IMR-90 (cell line): ENCODE data around the gene PKNOX1. TPM values are rescaled to one million over a fixed set of nuclear protein-coding genes. Genes with fewer than 3 reads are reported as not detected.
"Not testable (repeated sequence)": the region's sequence is repeated elsewhere in the genome, so short reads cannot be mapped to it uniquely, and the experiment has no call there.

ENCODE experiments used
- ATAC-seq: fragments of 200-7000 bp; cut with Tn5 transposase; 2 replicates; pipeline ENCODE4 v1.9.1; 2020; ENCODE audit warnings: low read depth, mild to moderate bottlenecking, moderate library complexity
- BruUV-seq: library from RNA; stranded (reverse); fragments of 400-500 nt; replicated peaks from 2 replicates; lab custom pipeline; 2021; lab: Mats Ljungman, UMichigan
- CTCF ChIA-PET: fragments of 300-600 bp; formaldehyde crosslinking; extraction: SDS; loops from one replicate; lab custom pipeline; 2021; ENCODE audit warnings: antibody characterized with exemption; lab: Yijun Ruan, JAX
- POLR2A ChIA-PET: fragments of 300-600 bp; sonication (Branson Sonifier 250); formaldehyde crosslinking; loops from one replicate; lab custom pipeline; 2022; ENCODE audit warnings: antibody characterized with exemption; ENCODE audit not compliant: unreplicated experiment; lab: Charles Lee
- DNase-seq: peaks from one replicate; pipeline ENCODE4 v3.0.0; 2013
- H2AFZ ChIP-seq: replicated peaks from 2 replicates; pipeline ENCODE3; 2013; ENCODE audit warnings: low read length, mild to moderate bottlenecking; ENCODE audit not compliant: poor library complexity
- H2AK5ac ChIP-seq: 2 replicates; pipeline ENCODE4 v1.6.1; 2013; ENCODE audit warnings: low read depth, low read length, inconsistent platforms
- H2AK9ac ChIP-seq: replicated peaks from 2 replicates; pipeline ENCODE3; 2013; ENCODE audit warnings: mild to moderate bottlenecking, low read depth, low read length, moderate library complexity; ENCODE audit not compliant: poor library complexity
- H2BK120ac ChIP-seq: 2 replicates; pipeline ENCODE4 v1.6.1; 2013; ENCODE audit warnings: low read depth, low read length, inconsistent platforms
- H2BK15ac ChIP-seq: 3 replicates; pipeline ENCODE4 v1.6.1; 2013; ENCODE audit warnings: low read depth, low read length, inconsistent platforms
- H2BK20ac ChIP-seq: 2 replicates; pipeline ENCODE4 v1.6.1; 2013; ENCODE audit warnings: low read depth, mild to moderate bottlenecking, inconsistent platforms, low read length, moderate library complexity
- H2BK5ac ChIP-seq: 2 replicates; pipeline ENCODE4 v1.6.1; 2013; ENCODE audit warnings: mild to moderate bottlenecking, low read depth, low read length, inconsistent platforms; ENCODE audit not compliant: poor library complexity, severe bottlenecking
- H3K14ac ChIP-seq: replicated peaks from 2 replicates; pipeline ENCODE4 v1.6.1; 2013; ENCODE audit warnings: low read depth, low read length, inconsistent platforms
- H3K18ac ChIP-seq: 2 replicates; pipeline ENCODE4 v1.6.1; 2013; ENCODE audit warnings: low read depth, low read length, control low read depth
- H3K23ac ChIP-seq: 2 replicates; pipeline ENCODE4 v1.6.1; 2013; ENCODE audit warnings: low read depth, low read length, inconsistent platforms
- H3K27ac ChIP-seq: 2 replicates; pipeline ENCODE4 v1.5.1; 2013; ENCODE audit warnings: mild to moderate bottlenecking, control low read depth, low read length; ENCODE audit not compliant: insufficient read depth
- H3K27me3 ChIP-seq: 2 replicates; pipeline ENCODE4 v1.6.1; 2013; ENCODE audit warnings: low read length; ENCODE audit not compliant: control insufficient read depth, insufficient read depth
- H3K36me3 ChIP-seq: 2 replicates; pipeline ENCODE4 v1.6.1; 2013; ENCODE audit warnings: low read length, mixed read lengths; ENCODE audit not compliant: control insufficient read depth, insufficient read depth
- H3K4ac ChIP-seq: 2 replicates; pipeline ENCODE4 v1.6.1; 2013; ENCODE audit warnings: low read depth, low read length, inconsistent platforms
- H3K4me1 ChIP-seq: 2 replicates; pipeline ENCODE4 v1.6.1; 2013; ENCODE audit warnings: low read length, mixed read lengths; ENCODE audit not compliant: control insufficient read depth, insufficient read depth
- H3K4me2 ChIP-seq: 2 replicates; pipeline ENCODE4 v1.6.1; 2013; ENCODE audit warnings: low read depth, mild to moderate bottlenecking, control low read depth, low read length, moderate library complexity
- H3K4me3 ChIP-seq: 2 replicates; pipeline ENCODE4 v1.5.1; 2013; ENCODE audit warnings: low read depth, mild to moderate bottlenecking, control low read depth, low read length, moderate library complexity; ENCODE audit not compliant: insufficient read depth
- H3K56ac ChIP-seq: 2 replicates; pipeline ENCODE4 v1.6.1; 2013; ENCODE audit warnings: low read length, inconsistent platforms; ENCODE audit not compliant: insufficient read depth; ENCODE audit errors: extremely low read depth
- H3K79me1 ChIP-seq, 2 experiments: 2 replicates each; pipeline ENCODE4 v1.6.1; 2013; ENCODE audit warnings: low read length in 2 of 2, inconsistent platforms in 1 of 2, low read depth in 1 of 2
- H3K9ac ChIP-seq: 2 replicates; pipeline ENCODE4 v1.6.1; 2013; ENCODE audit warnings: low read depth, low read length, control low read depth
- H3K9me1 ChIP-seq: 2 replicates; pipeline ENCODE4 v1.6.1; 2013; ENCODE audit warnings: low read length, inconsistent platforms; ENCODE audit not compliant: insufficient read depth
- H3K9me3 ChIP-seq: 2 replicates; pipeline ENCODE4 v1.6.1; 2013; ENCODE audit warnings: low read length; ENCODE audit not compliant: control insufficient read depth, insufficient read depth
- H4K20me1 ChIP-seq: 2 replicates; pipeline ENCODE4 v1.6.1; 2013; ENCODE audit warnings: low read length, inconsistent platforms; ENCODE audit not compliant: insufficient read depth
- H4K5ac ChIP-seq: 2 replicates; pipeline ENCODE4 v1.6.1; 2013; ENCODE audit warnings: mild to moderate bottlenecking, low read depth, low read length, control low read depth
- H4K8ac ChIP-seq, 2 experiments: 2 replicates each; pipeline ENCODE4 v1.6.1; 2013; ENCODE audit warnings: low read depth in 2 of 2, low read length in 2 of 2, control low read depth in 1 of 2, inconsistent platforms in 1 of 2
- H4K91ac ChIP-seq: 2 replicates; pipeline ENCODE4 v1.6.1; 2013; ENCODE audit warnings: low read depth, low read length, inconsistent platforms; ENCODE audit not compliant: insufficient read depth
- WGBS, 2 experiments: methylation state at CpG; one replicate each; pipeline versions ENCODE4 v1.1.5 to v1.1.7; 2013; ENCODE audit warnings: missing lambda C conversion rate in 2 of 2; ENCODE audit not compliant: insufficient read length in 1 of 2; ENCODE audit errors: extremely low coverage in 2 of 2; 5-methylcytosine and 5-hydroxymethylcytosine counted together
- dilution Hi-C: fragments of 300-500 bp; cut with HindIII; formaldehyde crosslinking; loops from one replicate; pipeline ENCODE4 v1.14.3; 2018; ENCODE audit warnings: low sequenced_read_pairs; ENCODE audit not compliant: unreplicated experiment
- in situ Hi-C: fragments of 300-500 bp; cut with MboI; formaldehyde crosslinking; loops from 3 replicates; pipeline ENCODE4 v1.14.3; 2019; ENCODE audit warnings: low sequenced_read_pairs, inconsistent platforms, mixed read lengths
- intact Hi-C: fragments of 100-400 bp; cut with micrococcal nuclease; formaldehyde crosslinking; loops from 2 replicates; pipeline ENCODE4 v1.10.0; 2022
- polyA plus RNA-seq, 3 experiments: library from polyadenylated mRNA; depleted of rRNA; stranded (reverse); fragments of >200 nt; gene quantifications; 2 replicates each; pipeline ENCODE4 v1.2.3, GENCODE V29; 2012; ENCODE audit warnings: low replicate concordance in 1 of 3
- total RNA-seq: library from RNA; depleted of rRNA; stranded (reverse); fragments of >200 nt; gene quantifications from 2 replicates; pipeline ENCODE4 v1.2.3, GENCODE V29; 2012

PKNOX1 gene
- total and polyA plus RNA-seq, 2 of the 4 experiments (the other 2 are of a cell fraction): 35.0 to 61.0 TPM

- H3K79me1 ChIP-seq, H3K56ac ChIP-seq, POLR2A ChIA-PET, H4K8ac ChIP-seq, CTCF ChIA-PET, H3K4me2 ChIP-seq, H3K4ac ChIP-seq, H3K18ac ChIP-seq, BruUV-seq, H2BK20ac ChIP-seq, H4K91ac ChIP-seq, H3K14ac ChIP-seq, ATAC-seq, H4K20me1 ChIP-seq, H3K23ac ChIP-seq, H2BK15ac ChIP-seq, H3K4me3 ChIP-seq, H3K9me1 ChIP-seq, intact Hi-C loops, H4K5ac ChIP-seq, H2AFZ ChIP-seq, H2AK9ac ChIP-seq, H3K27me3 ChIP-seq, H3K4me1 ChIP-seq, H2AK5ac ChIP-seq, H3K9me3 ChIP-seq, H2BK120ac ChIP-seq, dilution Hi-C loops, H3K36me3 ChIP-seq, H3K27ac ChIP-seq, in situ Hi-C loops, H3K9ac ChIP-seq, DNase-seq, H2BK5ac ChIP-seq: not testable (repeated sequence)
- 100% methylated on average over 2 of the region's 12 CpGs; no CpG with 5 or more reads in 1 of the 2 experiments for WGBS, 2 experiments
Measured at GRCh38 chr21:42933973-42934372, 40.4 kb upstream of the PKNOX1 start.

GRCh38 chr21:42936360-42936759 lies 38.0 kb upstream of the PKNOX1 start:
- H3K56ac ChIP-seq, H3K4me2 ChIP-seq, intact Hi-C loops, H2BK5ac ChIP-seq, H3K9me3 ChIP-seq, BruUV-seq, H2BK120ac ChIP-seq, H2AK5ac ChIP-seq, H3K27me3 ChIP-seq, H3K23ac ChIP-seq, in situ Hi-C loops, CTCF ChIA-PET, H4K5ac ChIP-seq, H2BK20ac ChIP-seq, dilution Hi-C loops, DNase-seq, H3K18ac ChIP-seq, H2BK15ac ChIP-seq, H3K4me1 ChIP-seq, POLR2A ChIA-PET, H3K4me3 ChIP-seq, H3K4ac ChIP-seq, H3K14ac ChIP-seq, H4K8ac ChIP-seq, H3K9me1 ChIP-seq, H3K27ac ChIP-seq, H2AK9ac ChIP-seq, H3K9ac ChIP-seq, H2AFZ ChIP-seq, H4K91ac ChIP-seq, H3K79me1 ChIP-seq, H4K20me1 ChIP-seq, H3K36me3 ChIP-seq, ATAC-seq: not testable (repeated sequence)
- WGBS, 2 experiments: no CpG with 5 or more reads among the region's 5 CpGs
